Activated naive CD4-positive, alpha-beta T cell treated with anti-CD3 and anti-CD28 coated beads, Interleukin-2, amount 50 U/mL, for 24 hours (primary cell): ENCODE data around the gene PCDH9.
"Not testable (repeated sequence)": the region's sequence is repeated elsewhere in the genome, so short reads cannot be mapped to it uniquely, and the experiment has no call there.

Source experiments
- H3K27ac Mint-ChIP-seq: one replicate; pipeline ENCODE4 v1.8.0; 2021; ENCODE audit warnings: mild to moderate bottlenecking, mixed read lengths
- H3K27me3 Mint-ChIP-seq: one replicate; pipeline ENCODE4 v1.8.0; 2021; ENCODE audit warnings: mixed read lengths
- H3K36me3 Mint-ChIP-seq: one replicate; pipeline ENCODE4 v1.8.0; 2021; ENCODE audit warnings: mixed read lengths
- H3K4me1 Mint-ChIP-seq: one replicate; pipeline ENCODE4 v1.8.0; 2021; ENCODE audit warnings: mixed read lengths
- H3K4me3 Mint-ChIP-seq: one replicate; pipeline ENCODE4 v1.8.0; 2021; ENCODE audit warnings: mild to moderate bottlenecking, mixed read lengths
- H3K9me3 Mint-ChIP-seq: one replicate; pipeline ENCODE4 v1.8.0; 2021; ENCODE audit warnings: mixed read lengths

PCDH9 gene

DNA sequence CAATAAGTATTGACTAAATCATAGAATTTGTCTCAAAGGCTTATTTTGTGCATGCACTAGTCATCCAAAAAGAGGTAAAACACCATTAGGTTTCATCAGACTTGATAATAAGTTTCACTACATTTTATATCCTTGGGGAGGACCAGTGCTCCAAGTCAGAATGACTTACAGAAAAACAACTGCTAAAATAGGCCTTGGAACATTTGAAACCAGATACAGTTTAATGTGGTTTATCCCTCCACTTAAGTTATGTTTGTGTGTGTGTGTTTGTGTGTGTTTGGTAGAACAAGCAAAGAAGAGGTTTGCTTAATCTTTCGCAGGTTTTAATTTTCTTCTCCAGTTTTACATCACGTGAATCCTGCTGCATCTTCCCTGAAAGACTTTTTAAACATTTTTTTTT, 570.9 kb downstream of the PCDH9 start:
- H3K27ac Mint-ChIP-seq: no peak overlapping the region
- H3K4me3 Mint-ChIP-seq: no peak overlapping the region
- no peaks in the 10 kb centered on the region for H3K4me1 Mint-ChIP-seq
- no peaks in the 10 kb centered on the region for H3K9me3 Mint-ChIP-seq
- H3K27me3 Mint-ChIP-seq: no peaks in the 10 kb centered on the region
- no peaks in the 10 kb centered on the region for H3K36me3 Mint-ChIP-seq

DNA sequence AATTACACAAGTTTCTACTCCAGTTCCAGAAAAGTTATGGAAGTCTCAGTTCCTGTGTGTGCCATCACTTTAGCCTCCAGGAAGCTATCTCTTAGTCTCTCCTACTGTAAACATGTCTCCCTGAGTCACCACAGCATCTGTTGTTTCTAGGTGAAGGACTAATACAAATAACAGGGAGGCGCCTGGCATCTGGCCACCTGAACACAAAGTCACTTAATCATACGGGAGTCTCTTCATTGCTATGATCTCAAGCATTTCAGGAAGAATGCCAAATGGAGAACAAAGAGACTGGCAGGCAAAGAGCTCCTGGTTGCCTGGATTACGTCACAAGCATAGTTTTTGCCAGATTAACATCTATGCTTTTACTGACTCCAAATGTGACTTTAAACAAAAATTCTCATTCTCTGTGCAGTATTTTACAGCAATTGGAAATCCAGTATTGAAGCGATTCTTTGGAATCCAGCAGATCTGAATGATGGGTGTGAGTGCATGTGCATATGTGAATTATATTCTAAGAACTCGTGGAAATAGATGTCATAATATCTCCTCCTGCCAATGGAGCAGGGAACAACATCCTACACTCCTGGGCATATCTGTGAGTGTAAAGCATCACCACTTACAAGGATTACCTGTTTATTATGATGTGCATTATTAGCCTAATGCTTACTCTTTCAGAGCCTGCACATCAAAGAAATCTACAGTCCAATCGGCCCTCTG, 572.8 kb downstream of the PCDH9 start:
- Mint-ChIP-seq H3K4me1 (no peaks in the 10 kb centered on the region), H3K27me3 (no peaks in the 10 kb centered on the region), H3K27ac (no peak overlapping the region), H3K4me3 (no peak overlapping the region), H3K9me3 (no peaks in the 10 kb centered on the region), H3K36me3 (no peaks in the 10 kb centered on the region)

GRCh38 chr13:66655847-66656454, 574.2 kb downstream of the PCDH9 start:
- Mint-ChIP-seq H3K4me1 (no peaks in the 10 kb centered on the region), H3K27ac (no peak overlapping the region), H3K9me3 (peaks cover 7% of the 10 kb centered on the region), H3K27me3 (no peaks in the 10 kb centered on the region), H3K36me3 (no peaks in the 10 kb centered on the region), H3K4me3 (no peak overlapping the region)

GRCh38 chr13:66644855-66645460, 585.2 kb downstream of the PCDH9 start:
- H3K4me1 Mint-ChIP-seq: no peaks in the 10 kb centered on the region
- H3K4me3 Mint-ChIP-seq: no peak overlapping the region
- H3K9me3 Mint-ChIP-seq: no peaks in the 10 kb centered on the region
- H3K36me3 Mint-ChIP-seq: no peaks in the 10 kb centered on the region
- H3K27me3 Mint-ChIP-seq: no peaks in the 10 kb centered on the region
- H3K27ac Mint-ChIP-seq: no peak overlapping the region

DNA sequence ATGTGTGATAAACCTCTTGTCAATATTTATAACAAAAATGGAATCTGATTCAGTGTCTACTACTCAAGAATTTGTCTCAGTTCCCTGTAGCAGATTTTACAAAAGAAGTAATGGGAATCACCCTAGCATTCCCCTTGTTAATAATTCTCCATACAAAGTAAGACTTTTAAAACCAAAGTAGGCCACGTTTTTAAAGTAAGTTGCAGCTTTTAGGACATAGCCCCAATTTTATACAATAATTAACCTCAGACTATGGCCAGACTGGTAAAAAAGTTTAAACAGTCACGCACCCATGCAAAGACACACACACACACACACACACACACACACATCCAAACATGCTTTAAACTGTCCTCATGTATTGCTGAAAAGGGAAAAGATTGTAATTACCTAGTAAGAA, 589.9 kb downstream of the PCDH9 start:
- H3K36me3 Mint-ChIP-seq: no peaks in the 10 kb centered on the region
- H3K27ac Mint-ChIP-seq: no peak overlapping the region
- no peak overlapping the region for H3K4me3 Mint-ChIP-seq
- no peaks in the 10 kb centered on the region for H3K4me1 Mint-ChIP-seq
- no peaks in the 10 kb centered on the region for H3K9me3 Mint-ChIP-seq
- H3K27me3 Mint-ChIP-seq: no peaks in the 10 kb centered on the region

- H3K4me1 Mint-ChIP-seq: no peaks in the 10 kb centered on the region
- H3K36me3 Mint-ChIP-seq: no peaks in the 10 kb centered on the region
- no peaks in the 10 kb centered on the region for H3K9me3 Mint-ChIP-seq
- no peak overlapping the region for H3K27ac Mint-ChIP-seq
- H3K27me3 Mint-ChIP-seq: no peaks in the 10 kb centered on the region
- no peak overlapping the region for H3K4me3 Mint-ChIP-seq
Measured at GRCh38 chr13:66639044-66639443, 591.1 kb downstream of the PCDH9 start.

DNA sequence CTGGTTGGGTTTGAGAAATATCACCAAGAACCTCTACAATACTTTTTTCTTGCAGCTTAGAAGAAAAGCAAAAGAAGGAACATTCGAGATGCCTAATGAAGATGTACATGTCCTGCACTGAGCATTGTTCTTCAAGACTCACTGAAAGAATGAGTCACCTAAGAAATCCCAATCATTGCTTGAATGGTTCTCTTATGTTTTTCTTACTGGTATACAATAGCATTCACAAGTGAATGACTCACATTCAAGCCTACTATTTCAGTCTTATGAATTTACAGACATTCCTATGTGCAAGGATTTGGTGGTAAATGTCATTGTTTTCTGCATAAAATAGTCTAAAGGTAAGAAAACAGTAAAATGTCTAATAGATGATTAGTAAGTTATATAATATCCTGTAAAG, 594.6 kb downstream of the PCDH9 start:
- no peaks in the 10 kb centered on the region for H3K4me1 Mint-ChIP-seq
- no peaks in the 10 kb centered on the region for H3K36me3 Mint-ChIP-seq
- no peaks in the 10 kb centered on the region for H3K27me3 Mint-ChIP-seq
- H3K4me3 Mint-ChIP-seq: no peak overlapping the region
- no peak overlapping the region for H3K27ac Mint-ChIP-seq
- H3K9me3 Mint-ChIP-seq: no peaks in the 10 kb centered on the region

GRCh38 chr13:66634384-66634783, 595.8 kb downstream of the PCDH9 start:
- no peaks in the 10 kb centered on the region for H3K36me3 Mint-ChIP-seq
- H3K9me3 Mint-ChIP-seq: no peaks in the 10 kb centered on the region
- H3K27ac Mint-ChIP-seq: no peak overlapping the region
- H3K27me3 Mint-ChIP-seq: no peaks in the 10 kb centered on the region
- no peak overlapping the region for H3K4me3 Mint-ChIP-seq
- H3K4me1 Mint-ChIP-seq: no peaks in the 10 kb centered on the region

GRCh38 chr13:66627512-66627911, 602.6 kb downstream of the PCDH9 start:
- Mint-ChIP-seq H3K27me3 (no peaks in the 10 kb centered on the region), H3K4me1 (no peaks in the 10 kb centered on the region), H3K9me3 (no peaks in the 10 kb centered on the region), H3K4me3 (no peak overlapping the region), H3K27ac (no peak overlapping the region), H3K36me3 (no peaks in the 10 kb centered on the region)

GRCh38 chr13:66624302-66624701, 605.8 kb downstream of the PCDH9 start:
- Mint-ChIP-seq H3K4me3 (no peak overlapping the region), H3K36me3 (no peaks in the 10 kb centered on the region), H3K27me3 (no peaks in the 10 kb centered on the region), H3K27ac (no peak overlapping the region), H3K4me1 (no peaks in the 10 kb centered on the region), H3K9me3 (no peaks in the 10 kb centered on the region)

DNA sequence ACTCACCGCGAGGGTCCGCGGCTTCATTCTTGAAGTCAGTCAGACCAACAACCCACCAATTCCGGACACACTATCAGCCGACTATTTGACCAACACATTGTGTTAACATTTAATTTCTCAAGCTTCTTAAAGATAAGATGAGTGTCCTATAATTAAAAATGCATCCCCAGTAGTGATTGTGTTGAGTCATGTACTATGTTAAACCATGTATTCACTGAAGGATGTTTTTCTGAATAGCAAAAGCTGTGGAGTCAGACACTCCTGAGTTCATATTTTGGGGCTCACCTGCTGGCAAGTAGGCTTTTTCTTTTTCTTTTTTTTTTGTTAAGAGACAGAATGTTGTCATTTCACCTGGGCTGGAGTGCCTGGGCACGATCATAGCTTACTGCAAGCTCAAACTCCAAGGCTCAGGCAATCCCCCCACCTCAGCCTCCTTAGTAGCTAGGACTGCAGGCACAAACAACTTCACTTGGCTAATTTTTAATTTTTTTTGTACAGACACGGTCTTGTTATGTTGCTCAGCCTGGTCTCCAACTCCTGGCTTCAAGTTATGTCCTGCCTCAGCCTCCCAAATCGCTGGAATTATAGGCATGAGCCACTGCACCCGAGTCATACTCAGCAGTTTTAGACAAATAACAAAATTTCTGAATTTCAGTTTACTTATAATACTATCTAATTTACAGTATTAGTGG, 606.9 kb downstream of the PCDH9 start:
- no peak overlapping the region for H3K4me3 Mint-ChIP-seq
- no peak overlapping the region for H3K27ac Mint-ChIP-seq
- H3K9me3 Mint-ChIP-seq: no peaks in the 10 kb centered on the region
- H3K27me3 Mint-ChIP-seq: no peaks in the 10 kb centered on the region
- no peaks in the 10 kb centered on the region for H3K4me1 Mint-ChIP-seq
- H3K36me3 Mint-ChIP-seq: no peaks in the 10 kb centered on the region

- H3K36me3 Mint-ChIP-seq, H3K4me1 Mint-ChIP-seq, H3K27me3 Mint-ChIP-seq, H3K9me3 Mint-ChIP-seq, H3K27ac Mint-ChIP-seq, H3K4me3 Mint-ChIP-seq: not testable (repeated sequence)
Measured at GRCh38 chr13:66621906-66622447, 608.2 kb downstream of the PCDH9 start.

GRCh38 chr13:66618702-66619101, 611.4 kb downstream of the PCDH9 start:
- H3K4me3 Mint-ChIP-seq: no peak overlapping the region
- no peaks in the 10 kb centered on the region for H3K36me3 Mint-ChIP-seq
- no peaks in the 10 kb centered on the region for H3K9me3 Mint-ChIP-seq
- H3K27me3 Mint-ChIP-seq: no peaks in the 10 kb centered on the region
- no peak overlapping the region for H3K27ac Mint-ChIP-seq
- no peaks in the 10 kb centered on the region for H3K4me1 Mint-ChIP-seq

GRCh38 chr13:66617786-66618185, 612.4 kb downstream of the PCDH9 start:
- no peak overlapping the region for H3K4me3 Mint-ChIP-seq
- no peak overlapping the region for H3K27ac Mint-ChIP-seq
- no peaks in the 10 kb centered on the region for H3K27me3 Mint-ChIP-seq
- no peaks in the 10 kb centered on the region for H3K36me3 Mint-ChIP-seq
- H3K9me3 Mint-ChIP-seq: no peaks in the 10 kb centered on the region
- H3K4me1 Mint-ChIP-seq: no peaks in the 10 kb centered on the region

- Mint-ChIP-seq H3K9me3 (no peaks in the 10 kb centered on the region), H3K4me1 (no peaks in the 10 kb centered on the region), H3K27me3 (no peaks in the 10 kb centered on the region), H3K4me3 (no peak overlapping the region), H3K36me3 (no peaks in the 10 kb centered on the region), H3K27ac (no peak overlapping the region)
Measured at GRCh38 chr13:66612983-66613382, 617.2 kb downstream of the PCDH9 start.

DNA sequence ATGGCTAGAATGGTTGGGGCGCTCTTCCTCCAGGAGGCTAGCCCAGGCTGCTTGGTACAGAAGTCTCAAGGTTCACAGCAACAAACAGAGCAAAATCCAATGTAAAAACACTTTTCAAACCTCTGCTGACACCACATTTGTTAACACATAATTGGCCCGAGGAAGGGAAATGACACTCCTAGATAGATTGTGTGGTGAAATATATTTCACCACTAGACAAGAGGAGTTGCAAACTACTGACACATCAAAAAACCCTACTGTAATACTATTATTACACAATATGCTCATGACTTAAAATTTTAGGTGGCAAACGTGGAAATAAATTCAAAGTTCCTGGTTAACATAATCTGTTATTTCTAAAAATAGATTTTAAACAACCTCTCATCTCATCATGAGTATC, 643.6 kb downstream of the PCDH9 start:
- Mint-ChIP-seq H3K4me3 (no peak overlapping the region), H3K4me1 (no peaks in the 10 kb centered on the region), H3K27me3 (no peaks in the 10 kb centered on the region), H3K36me3 (no peaks in the 10 kb centered on the region), H3K27ac (no peak overlapping the region), H3K9me3 (no peaks in the 10 kb centered on the region)
